Measurements from ENCODE around the gene TUBGCP6.

- TF ChIP-seq HDGF (IDR thresholded peaks at IDR 0.05; ENCODE audit: borderline replicate concordance) (no peak), FOXA1 (IDR thresholded peaks at IDR 0.05) (no peak)
Measured at GRCh38 chr22:50174382-50175190, 70.2 kb downstream of the TUBGCP6 start.
